GM12878 (cell line): ENCODE results near the gene SLC6A7. TPM values are rescaled to one million over a fixed set of nuclear protein-coding genes. Genes with fewer than 3 reads are reported as not detected.

Experiments
- ATAC-seq: fragments of 200-7000 bp; cut with Tn5 transposase; 3 replicates; pipeline ENCODE4 v1.9.1; 2020; ENCODE audit warnings: mild to moderate bottlenecking, moderate library complexity
- BruUV-seq: library from RNA; stranded (reverse); fragments of 400-500 nt; replicated peaks from 2 replicates; lab custom pipeline; 2021; lab: Mats Ljungman, UMichigan
- CTCF ChIA-PET: fragments of 300-600 bp; sonication (Branson Sonifier 250); formaldehyde crosslinking; extraction: SDS; loops from one replicate; lab custom pipeline; 2021; ENCODE audit warnings: inconsistent platforms; lab: Yijun Ruan, JAX
- POLR2A ChIA-PET: fragments of 350-600 bp; formaldehyde crosslinking; extraction: SDS; loops from one replicate; lab custom pipeline; 2021; ENCODE audit warnings: inconsistent platforms; lab: Charles Lee
- RAD21 ChIA-PET: fragments of 300-600 bp; sonication (Branson Sonifier 250); formaldehyde crosslinking; loops from one replicate; lab custom pipeline; 2023; ENCODE audit warnings: antibody characterized with exemption; ENCODE audit not compliant: unreplicated experiment; lab: Charles Lee
- SMC1A ChIA-PET: fragments of 300-600 bp; sonication (Branson Sonifier 250); formaldehyde crosslinking; loops from one replicate; lab custom pipeline; 2023; ENCODE audit not compliant: unreplicated experiment, uncharacterized antibody; lab: Charles Lee
- DNase-seq: peaks from one replicate; pipeline ENCODE4 v3.0.0-alpha.2; 2011; ENCODE audit warnings: low read depth, low spot score
- FAIRE-seq: peaks from 3 replicates; lab custom pipeline; 2011; peaks lifted over from hg19 to GRCh38; lab: Jason Lieb, UNC
- H2AFZ ChIP-seq: 2 replicates; pipeline ENCODE4 v1.6.0; 2011; ENCODE audit warnings: low read depth, low read length, control low read depth; ENCODE audit not compliant: control insufficient read depth
- H3K27ac ChIP-seq: 2 replicates; pipeline ENCODE4 v1.5.1; 2011; ENCODE audit warnings: control low read depth; ENCODE audit not compliant: control insufficient read depth, insufficient read depth
- H3K27me3 ChIP-seq, 2 experiments: replicated peaks in 1 of 2; 2 replicates each; pipeline versions ENCODE4 v1.6.0 to v1.6.1; 2011; ENCODE audit warnings: low read length in 1 of 2; ENCODE audit not compliant: control insufficient read depth in 2 of 2, insufficient read depth in 2 of 2
- H3K36me3 ChIP-seq, 2 experiments: 2 replicates each; pipeline ENCODE4 v1.5.1; 2011; ENCODE audit warnings: low read length in 1 of 2; ENCODE audit not compliant: control insufficient read depth in 2 of 2, insufficient read depth in 2 of 2
- H3K4me1 ChIP-seq: 2 replicates; pipeline ENCODE4 v1.6.1; 2011; ENCODE audit warnings: mild to moderate bottlenecking, low read length, moderate library complexity, mixed read lengths; ENCODE audit not compliant: control insufficient read depth, insufficient read depth
- H3K4me2 ChIP-seq: 2 replicates; pipeline ENCODE4 v1.6.0; 2011; ENCODE audit warnings: control low read depth; ENCODE audit not compliant: control insufficient read depth, insufficient read depth
- H3K4me3 ChIP-seq: fragments of 200-600 bp; sonication (generic); 2 replicates; pipeline ENCODE4 v1.5.1; 2016
- H3K79me2 ChIP-seq: 2 replicates; pipeline ENCODE4 v1.6.0; 2011; ENCODE audit warnings: low read length; ENCODE audit not compliant: control insufficient read depth, insufficient read depth
- H3K9ac ChIP-seq: 2 replicates; pipeline ENCODE4 v1.8.0; 2011; ENCODE audit warnings: low read length, control low read depth, mixed read lengths; ENCODE audit not compliant: control insufficient read depth, insufficient read depth
- H3K9me3 ChIP-seq: replicated peaks from 3 replicates; pipeline ENCODE4 v1.5.1; 2011; ENCODE audit warnings: mild to moderate bottlenecking, low read length; ENCODE audit not compliant: control insufficient read depth, insufficient read depth
- H4K20me1 ChIP-seq: 2 replicates; pipeline ENCODE4 v1.6.0; 2011; ENCODE audit not compliant: control insufficient read depth, insufficient read depth
- CHD1 ChIP-seq: IDR thresholded peaks from 2 replicates; pipeline ENCODE4 v1.6.1; 2012; ENCODE audit warnings: low read depth, low read length, improper control_type of control experiment
- EED ChIP-seq: sonication (generic); IDR thresholded peaks from 2 replicates; pipeline ENCODE4 v1.6.1; 2016; ENCODE audit warnings: antibody characterized with exemption, low read depth
- GATAD2B ChIP-seq: fragments of 450-650 bp; conservative IDR thresholded peaks from 2 replicates; pipeline ENCODE4 v1.6.1; 2017; ENCODE audit warnings: low read depth, mild to moderate bottlenecking, moderate library complexity
- IKZF1 ChIP-seq: fragments of 450-650 bp; conservative IDR thresholded peaks from 2 replicates; pipeline ENCODE4 v1.6.1; 2017; ENCODE audit warnings: antibody characterized with exemption, mild to moderate bottlenecking
- MTA2 ChIP-seq: fragments of 450-650 bp; IDR thresholded peaks from 2 replicates; pipeline ENCODE4 v1.6.1; 2016; ENCODE audit warnings: low read depth, mild to moderate bottlenecking, moderate library complexity
- NFYB ChIP-seq: IDR thresholded peaks from 2 replicates; pipeline ENCODE4 v1.6.1; 2011; ENCODE audit warnings: low read depth, mild to moderate bottlenecking, low read length, improper control_type of control experiment, moderate library complexity; ENCODE audit not compliant: insufficient read depth
- TCF7 ChIP-seq: IDR thresholded peaks from 2 replicates; pipeline ENCODE4 v1.6.1; 2014; ENCODE audit warnings: antibody characterized with exemption, borderline replicate concordance
- ZBED1 ChIP-seq: IDR thresholded peaks from 2 replicates; pipeline ENCODE4 v1.6.1; 2016; ENCODE audit warnings: borderline replicate concordance
- ZNF384 ChIP-seq: IDR thresholded peaks from 2 replicates; pipeline ENCODE4 v1.6.1; 2012; ENCODE audit warnings: low read depth, mild to moderate bottlenecking, low read length, improper control_type of control experiment, borderline replicate concordance
- WGBS: methylation state at CpG from one replicate; pipeline ENCODE4 v1.1.6; 2016; ENCODE audit warnings: low lambda C conversion rate; ENCODE audit not compliant: insufficient replicate concordance, insufficient coverage; ENCODE audit errors: missing lambda C conversion rate; 5-methylcytosine and 5-hydroxymethylcytosine counted together
- in situ Hi-C: fragments of 300-500 bp; cut with MboI; formaldehyde crosslinking; loops from 9 replicates; pipeline ENCODE4 v1.14.3; 2018; ENCODE audit warnings: mixed read lengths
- intact Hi-C: fragments of 100-400 bp; cut with micrococcal nuclease; formaldehyde crosslinking; loops from one replicate; pipeline ENCODE4 v1.14.2; 2022; ENCODE audit not compliant: unreplicated experiment
- polyA plus RNA-seq, 11 experiments: library from polyadenylated mRNA; depleted of rRNA in 4 of 11; unstranded in 6 of 11; stranded (reverse) in 5 of 11; fragments of >200 nt; fragmentation: Nextera tagmentation in 4 of 11; fragmentation: Illumina TruSeq in 1 of 11; extraction: Ambion mirVana in 4 of 11; extraction: Trizol in 1 of 11; gene quantifications; 1 replicate in 1 of 11; 2 replicates in 10 of 11; pipeline versions ENCODE4 v1.2.1 to v1.2.3, GENCODE V29; 2011 to 2016; ENCODE audit warnings: inconsistent platforms in 2 of 11, missing spikeins in 2 of 11, low read depth in 1 of 11
- total RNA-seq, 4 experiments: library from RNA; depleted of rRNA in 3 of 4; stranded (reverse); fragments of >200 nt in 3 of 4; fragmentation: Illumina TruSeq in 1 of 4; extraction: Trizol in 1 of 4; gene quantifications; 2 replicates each; pipeline versions ENCODE4 v1.2.1 to v1.2.3, GENCODE V29; 2013 to 2021
- TF ChIP-seq, protein P1 (sequence below): fragments of 450-650 bp; IDR thresholded peaks from 2 replicates; pipeline ENCODE4 v1.6.1; 2017; ENCODE audit warnings: borderline replicate concordance
- TF ChIP-seq, protein P2 (sequence below): fragments of 450-650 bp; IDR thresholded peaks from 2 replicates; pipeline ENCODE4 v1.6.1; 2017; ENCODE audit warnings: low read depth, mild to moderate bottlenecking, moderate library complexity
- TF ChIP-seq, protein P3 (sequence below): fragments of 450-650 bp; IDR thresholded peaks from 2 replicates; pipeline ENCODE4 v1.6.1; 2014; ENCODE audit warnings: mild to moderate bottlenecking
- TF ChIP-seq, protein P4 (sequence below): fragments of 450-650 bp; IDR thresholded peaks from 2 replicates; pipeline ENCODE4 v1.6.1; 2017; ENCODE audit warnings: mild to moderate bottlenecking, low read depth, inconsistent platforms; ENCODE audit not compliant: poor library complexity, severe bottlenecking
- TF ChIP-seq, protein P5 (sequence below): IDR thresholded peaks from 2 replicates; pipeline ENCODE4 v1.6.1; 2012; ENCODE audit warnings: low read depth, low read length, improper control_type of control experiment

Gene SLC6A7
- total and polyA plus RNA-seq, 10 of the 15 experiments (the other 5 are each of a cell fraction or from before 2014, with no cell fraction given): 0.01 to 0.15 (median 0.06) TPM; not detected in 7

DNA sequence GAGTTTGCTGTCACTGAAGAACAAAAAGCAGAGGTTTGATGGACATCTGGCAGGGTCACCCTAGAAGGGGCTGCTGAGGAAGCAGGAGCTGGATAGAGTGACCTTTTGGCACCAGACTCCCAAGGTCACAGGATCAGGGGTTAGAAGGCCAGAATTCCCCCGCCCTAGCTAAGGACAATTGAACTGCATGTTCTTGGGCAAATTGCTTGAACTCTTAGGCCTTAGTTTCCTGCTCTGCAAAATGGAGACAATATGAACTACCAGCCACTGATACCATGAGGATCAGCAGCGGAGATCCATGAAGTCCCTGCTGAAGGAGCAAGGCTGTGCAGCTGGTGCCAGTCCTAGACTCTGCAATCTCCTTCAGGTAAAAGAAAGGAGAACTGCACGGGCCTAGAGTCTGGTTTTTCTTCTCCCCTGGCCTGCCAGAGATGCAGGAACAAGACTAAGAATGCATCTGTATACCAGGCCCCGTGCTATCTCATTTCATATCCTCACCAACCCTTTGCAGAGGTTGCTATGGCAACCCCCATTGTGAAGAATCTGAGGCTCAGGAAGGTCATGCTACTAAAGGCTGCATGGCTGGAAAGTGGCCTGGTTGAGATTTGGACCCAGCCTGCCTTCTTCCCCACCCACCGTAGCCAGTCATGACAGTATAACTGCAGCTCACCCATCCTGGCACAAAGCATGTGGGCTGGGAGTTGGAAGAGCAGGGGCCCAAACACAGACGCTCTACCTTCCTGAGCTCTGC is 66.0 kb downstream of the SLC6A7 start:
- ChIA-PET CTCF (interaction anchor here (0.9 kb wide), 1 partner anchor 180 kb away, joined by 5 read pairs; no protein-coding TSS in a partner anchor), RAD21 (interaction anchor here (1.0 kb wide), 1 partner anchor 125 kb away, joined by 5 read pairs; no protein-coding TSS in a partner anchor), POLR2A (no interaction called here), SMC1A (no interaction called here)
- H3K4me3 ChIP-seq: no peak overlapping the region
- H3K36me3 ChIP-seq: no peaks in the 10 kb centered on the region
- BruUV-seq: no TSS peak
- H3K4me2 ChIP-seq: no peak overlapping the region
- H3K27ac ChIP-seq: no peak overlapping the region
- H3K79me2 ChIP-seq: no peaks in the 10 kb centered on the region
- 37% methylated on average over 6 of the region's 6 CpGs for WGBS
- intact Hi-C loops: no loop called here
- peaks cover 2% of the 10 kb centered on the region in 2 experiments for H3K27me3 ChIP-seq
- DNase-seq (no peak), FAIRE-seq (no peak), ATAC-seq (no peak)
- H3K9me3 ChIP-seq: no peaks in the 10 kb centered on the region; the same call in 2 of the 3 replicates
- no peaks in the 10 kb centered on the region for H4K20me1 ChIP-seq
- in situ Hi-C loops: no loop called here
- no peak overlapping the region for H3K9ac ChIP-seq
- no peaks in the 10 kb centered on the region for H3K4me1 ChIP-seq
- no peak overlapping the region for H2AFZ ChIP-seq
- no peak for TF ChIP-seq ZBED1
- no peak for TF ChIP-seq EED
- TF ChIP-seq GATAD2B: no peak
- TF ChIP-seq, protein P1, sequence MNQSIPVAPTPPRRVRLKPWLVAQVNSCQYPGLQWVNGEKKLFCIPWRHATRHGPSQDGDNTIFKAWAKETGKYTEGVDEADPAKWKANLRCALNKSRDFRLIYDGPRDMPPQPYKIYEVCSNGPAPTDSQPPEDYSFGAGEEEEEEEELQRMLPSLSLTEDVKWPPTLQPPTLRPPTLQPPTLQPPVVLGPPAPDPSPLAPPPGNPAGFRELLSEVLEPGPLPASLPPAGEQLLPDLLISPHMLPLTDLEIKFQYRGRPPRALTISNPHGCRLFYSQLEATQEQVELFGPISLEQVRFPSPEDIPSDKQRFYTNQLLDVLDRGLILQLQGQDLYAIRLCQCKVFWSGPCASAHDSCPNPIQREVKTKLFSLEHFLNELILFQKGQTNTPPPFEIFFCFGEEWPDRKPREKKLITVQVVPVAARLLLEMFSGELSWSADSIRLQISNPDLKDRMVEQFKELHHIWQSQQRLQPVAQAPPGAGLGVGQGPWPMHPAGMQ: no peak
- no peak for TF ChIP-seq NFYB
- TF ChIP-seq TCF7: no peak
- TF ChIP-seq, protein P2, sequence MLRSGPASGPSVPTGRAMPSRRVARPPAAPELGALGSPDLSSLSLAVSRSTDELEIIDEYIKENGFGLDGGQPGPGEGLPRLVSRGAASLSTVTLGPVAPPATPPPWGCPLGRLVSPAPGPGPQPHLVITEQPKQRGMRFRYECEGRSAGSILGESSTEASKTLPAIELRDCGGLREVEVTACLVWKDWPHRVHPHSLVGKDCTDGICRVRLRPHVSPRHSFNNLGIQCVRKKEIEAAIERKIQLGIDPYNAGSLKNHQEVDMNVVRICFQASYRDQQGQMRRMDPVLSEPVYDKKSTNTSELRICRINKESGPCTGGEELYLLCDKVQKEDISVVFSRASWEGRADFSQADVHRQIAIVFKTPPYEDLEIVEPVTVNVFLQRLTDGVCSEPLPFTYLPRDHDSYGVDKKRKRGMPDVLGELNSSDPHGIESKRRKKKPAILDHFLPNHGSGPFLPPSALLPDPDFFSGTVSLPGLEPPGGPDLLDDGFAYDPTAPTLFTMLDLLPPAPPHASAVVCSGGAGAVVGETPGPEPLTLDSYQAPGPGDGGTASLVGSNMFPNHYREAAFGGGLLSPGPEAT: no peak
- TF ChIP-seq, protein P3, sequence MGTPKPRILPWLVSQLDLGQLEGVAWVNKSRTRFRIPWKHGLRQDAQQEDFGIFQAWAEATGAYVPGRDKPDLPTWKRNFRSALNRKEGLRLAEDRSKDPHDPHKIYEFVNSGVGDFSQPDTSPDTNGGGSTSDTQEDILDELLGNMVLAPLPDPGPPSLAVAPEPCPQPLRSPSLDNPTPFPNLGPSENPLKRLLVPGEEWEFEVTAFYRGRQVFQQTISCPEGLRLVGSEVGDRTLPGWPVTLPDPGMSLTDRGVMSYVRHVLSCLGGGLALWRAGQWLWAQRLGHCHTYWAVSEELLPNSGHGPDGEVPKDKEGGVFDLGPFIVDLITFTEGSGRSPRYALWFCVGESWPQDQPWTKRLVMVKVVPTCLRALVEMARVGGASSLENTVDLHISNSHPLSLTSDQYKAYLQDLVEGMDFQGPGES: no peak
- TF ChIP-seq, protein P4, sequence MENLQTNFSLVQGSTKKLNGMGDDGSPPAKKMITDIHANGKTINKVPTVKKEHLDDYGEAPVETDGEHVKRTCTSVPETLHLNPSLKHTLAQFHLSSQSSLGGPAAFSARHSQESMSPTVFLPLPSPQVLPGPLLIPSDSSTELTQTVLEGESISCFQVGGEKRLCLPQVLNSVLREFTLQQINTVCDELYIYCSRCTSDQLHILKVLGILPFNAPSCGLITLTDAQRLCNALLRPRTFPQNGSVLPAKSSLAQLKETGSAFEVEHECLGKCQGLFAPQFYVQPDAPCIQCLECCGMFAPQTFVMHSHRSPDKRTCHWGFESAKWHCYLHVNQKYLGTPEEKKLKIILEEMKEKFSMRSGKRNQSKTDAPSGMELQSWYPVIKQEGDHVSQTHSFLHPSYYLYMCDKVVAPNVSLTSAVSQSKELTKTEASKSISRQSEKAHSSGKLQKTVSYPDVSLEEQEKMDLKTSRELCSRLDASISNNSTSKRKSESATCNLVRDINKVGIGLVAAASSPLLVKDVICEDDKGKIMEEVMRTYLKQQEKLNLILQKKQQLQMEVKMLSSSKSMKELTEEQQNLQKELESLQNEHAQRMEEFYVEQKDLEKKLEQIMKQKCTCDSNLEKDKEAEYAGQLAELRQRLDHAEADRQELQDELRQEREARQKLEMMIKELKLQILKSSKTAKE: no peak
- TF ChIP-seq CHD1: no peak
- no peak for TF ChIP-seq IKZF1
- TF ChIP-seq, protein P5, sequence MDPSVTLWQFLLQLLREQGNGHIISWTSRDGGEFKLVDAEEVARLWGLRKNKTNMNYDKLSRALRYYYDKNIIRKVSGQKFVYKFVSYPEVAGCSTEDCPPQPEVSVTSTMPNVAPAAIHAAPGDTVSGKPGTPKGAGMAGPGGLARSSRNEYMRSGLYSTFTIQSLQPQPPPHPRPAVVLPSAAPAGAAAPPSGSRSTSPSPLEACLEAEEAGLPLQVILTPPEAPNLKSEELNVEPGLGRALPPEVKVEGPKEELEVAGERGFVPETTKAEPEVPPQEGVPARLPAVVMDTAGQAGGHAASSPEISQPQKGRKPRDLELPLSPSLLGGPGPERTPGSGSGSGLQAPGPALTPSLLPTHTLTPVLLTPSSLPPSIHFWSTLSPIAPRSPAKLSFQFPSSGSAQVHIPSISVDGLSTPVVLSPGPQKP: no peak
- TF ChIP-seq MTA2: no peak
- no peak for TF ChIP-seq ZNF384
